ENCODE results near the gene MYL6B.
A peak's percentile ranks its signal among the peaks of the same experiment; 100 is the strongest.

The MYL6B gene

GRCh38 chr12:56152132-56152755 lies at the start of gene MYL6B:
MYL6B (plus strand) TSS chr12:56152587; CDS start chr12:56153919, 1,332 bp downstream.
- peak within 1 kb of the TSS; percentile 69 for H3K4me3 ChIP-seq (ENCODE audit: low read length)
- TF ChIP-seq ZNF274 (IDR thresholded peaks at IDR 0.05; ENCODE audit: low read depth, low read length), result no peak

- TF ChIP-seq ZNF274 (IDR thresholded peaks at IDR 0.05; ENCODE audit: low read depth, low read length), result no peak
Observed at GRCh38 chr12:56102683-56103065, 49.7 kb upstream of the MYL6B start.

GRCh38 chr12:56103066-56103711 lies 49.2 kb upstream of the MYL6B start:
- no peak for TF ChIP-seq ZNF274 (IDR thresholded peaks at IDR 0.05; ENCODE audit: low read depth, low read length)
- no peak overlapping the region; the same call in 1 of the 2 replicates for H3K4me3 ChIP-seq (ENCODE audit: low read length)

More at GRCh38 chr12:56102683-56103065, 49.7 kb upstream of the MYL6B start:
- H3K4me3 ChIP-seq (ENCODE audit: low read length), result no peak overlapping the region

GRCh38 chr12:56103823-56104108 lies 48.6 kb upstream of the MYL6B start:
- peak overlapping the region; percentile 73 for H3K4me3 ChIP-seq (ENCODE audit: low read length)
- no peak for TF ChIP-seq ZNF274 (IDR thresholded peaks at IDR 0.05; ENCODE audit: low read depth, low read length)

- peak within 1 kb of the TSS; percentile 81 for H3K4me3 ChIP-seq (ENCODE audit: low read length)
- TF ChIP-seq ZNF274 (IDR thresholded peaks at IDR 0.05; ENCODE audit: low read depth, low read length), result no peak
Observed at GRCh38 chr12:56104109-56104814, 48.1 kb upstream of the MYL6B start, which contains the start of gene PA2G4. PA2G4 (plus strand) TSS chr12:56104559; CDS start chr12:56104738, 179 bp downstream.

- TF ChIP-seq ZNF274 (IDR thresholded peaks at IDR 0.05; ENCODE audit: low read depth, low read length), result no peak
- H3K4me3 ChIP-seq (ENCODE audit: low read length), result peak overlapping the region; percentile 81
Observed at GRCh38 chr12:56104815-56105608, 47.4 kb upstream of the MYL6B start.

GRCh38 chr12:56105609-56105902 lies 46.8 kb upstream of the MYL6B start:
- no peak for TF ChIP-seq ZNF274 (IDR thresholded peaks at IDR 0.05; ENCODE audit: low read depth, low read length)

GRCh38 chr12:56107242-56107641 lies 45.1 kb upstream of the MYL6B start:
- no peak overlapping the region for H3K4me3 ChIP-seq (ENCODE audit: low read length)
- TF ChIP-seq ZNF274 (IDR thresholded peaks at IDR 0.05; ENCODE audit: low read depth, low read length), result no peak

More at GRCh38 chr12:56105609-56105902, 46.8 kb upstream of the MYL6B start:
- H3K4me3 ChIP-seq (ENCODE audit: low read length), result peak overlapping the region; percentile 81

- no peak overlapping the region for H3K4me3 ChIP-seq (ENCODE audit: low read length)
- TF ChIP-seq ZNF274 (IDR thresholded peaks at IDR 0.05; ENCODE audit: low read depth, low read length), result no peak
Observed at GRCh38 chr12:56110571-56110970, 41.8 kb upstream of the MYL6B start.

- no peak for TF ChIP-seq ZNF274 (IDR thresholded peaks at IDR 0.05; ENCODE audit: low read depth, low read length)
- H3K4me3 ChIP-seq (ENCODE audit: low read length), result no peak overlapping the region
Observed at GRCh38 chr12:56114084-56114483, 38.3 kb upstream of the MYL6B start.

GRCh38 chr12:56115329-56115728 lies 37.1 kb upstream of the MYL6B start:
- no peak for TF ChIP-seq ZNF274 (IDR thresholded peaks at IDR 0.05; ENCODE audit: low read depth, low read length)
- peak overlapping the region; percentile 95 for H3K4me3 ChIP-seq (ENCODE audit: low read length)

- peak within 1 kb of the TSS; percentile 95 for H3K4me3 ChIP-seq (ENCODE audit: low read length)
- no peak for TF ChIP-seq ZNF274 (IDR thresholded peaks at IDR 0.05; ENCODE audit: low read depth, low read length)
Observed at GRCh38 chr12:56116267-56117081, 35.9 kb upstream of the MYL6B start, which contains the start of gene RPL41. RPL41 (plus strand) TSS chr12:56116633.

- H3K4me3 ChIP-seq (ENCODE audit: low read length), result peak overlapping the region; percentile 95
Observed at GRCh38 chr12:56117082-56117706, 35.2 kb upstream of the MYL6B start.
